GM18861 (cell line): ENCODE data around the gene GIPC3.
"Not testable (repeated sequence)": the region's sequence is repeated elsewhere in the genome, so short reads cannot be mapped to it uniquely, and the experiment has no call there.

Experiments
- ATAC-seq: cut with Tn5 transposase; IDR thresholded peaks from one replicate; pipeline ENCODE4 v1.9.1; 2021; ENCODE audit not compliant: unreplicated experiment

The GIPC3 gene

DNA sequence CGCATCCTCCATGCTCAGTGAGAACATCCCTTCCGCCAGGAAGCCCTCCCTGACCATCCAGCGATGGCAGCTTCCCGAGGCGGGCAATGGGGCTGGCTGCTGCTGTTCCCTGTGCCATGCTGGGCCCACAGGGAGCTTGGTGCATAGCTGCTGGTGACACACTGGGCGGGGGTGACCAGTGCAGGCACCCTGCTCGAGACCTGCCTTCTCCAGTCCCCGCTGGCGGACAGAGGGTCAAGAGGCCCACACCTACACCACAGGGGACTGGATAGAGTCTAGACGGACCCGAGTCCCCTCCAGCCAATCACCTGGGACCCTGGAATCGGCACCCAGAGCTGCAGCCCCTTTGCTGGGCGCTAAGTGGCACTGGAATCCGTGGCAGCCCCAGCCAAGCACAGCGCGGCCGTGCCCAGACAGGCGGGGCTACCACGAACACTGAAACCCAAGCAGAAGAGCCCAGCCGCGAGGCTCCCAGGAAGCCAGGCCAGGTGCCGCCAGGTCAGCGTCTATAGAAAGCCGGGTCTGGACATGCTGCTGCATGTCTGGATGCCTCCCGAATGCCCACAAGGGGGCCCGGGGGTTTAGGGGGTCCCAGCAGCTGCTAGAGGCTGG is 30.4 kb downstream of the GIPC3 start:
- ATAC-seq: no peak

DNA sequence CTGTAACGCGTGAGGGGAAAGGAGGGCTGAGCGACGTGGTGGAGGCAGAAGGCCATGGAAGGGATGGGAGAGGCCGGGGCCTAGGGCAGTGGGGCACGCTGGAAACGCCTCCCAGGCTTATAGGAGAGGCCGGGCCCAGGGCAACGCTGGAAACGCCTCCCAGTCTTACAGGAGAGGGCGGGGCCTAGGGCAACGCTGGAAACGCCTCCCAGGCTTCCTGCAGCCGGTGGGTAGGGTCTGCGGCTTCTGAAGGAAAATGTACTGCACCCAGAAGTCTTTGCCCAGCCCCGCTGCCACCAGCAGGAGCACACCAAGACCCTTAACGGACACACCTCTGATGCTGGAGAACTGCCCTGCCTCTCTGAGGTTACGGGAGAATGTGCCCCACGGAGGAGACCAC is 32.2 kb downstream of the GIPC3 start:
- no peak for ATAC-seq

DNA sequence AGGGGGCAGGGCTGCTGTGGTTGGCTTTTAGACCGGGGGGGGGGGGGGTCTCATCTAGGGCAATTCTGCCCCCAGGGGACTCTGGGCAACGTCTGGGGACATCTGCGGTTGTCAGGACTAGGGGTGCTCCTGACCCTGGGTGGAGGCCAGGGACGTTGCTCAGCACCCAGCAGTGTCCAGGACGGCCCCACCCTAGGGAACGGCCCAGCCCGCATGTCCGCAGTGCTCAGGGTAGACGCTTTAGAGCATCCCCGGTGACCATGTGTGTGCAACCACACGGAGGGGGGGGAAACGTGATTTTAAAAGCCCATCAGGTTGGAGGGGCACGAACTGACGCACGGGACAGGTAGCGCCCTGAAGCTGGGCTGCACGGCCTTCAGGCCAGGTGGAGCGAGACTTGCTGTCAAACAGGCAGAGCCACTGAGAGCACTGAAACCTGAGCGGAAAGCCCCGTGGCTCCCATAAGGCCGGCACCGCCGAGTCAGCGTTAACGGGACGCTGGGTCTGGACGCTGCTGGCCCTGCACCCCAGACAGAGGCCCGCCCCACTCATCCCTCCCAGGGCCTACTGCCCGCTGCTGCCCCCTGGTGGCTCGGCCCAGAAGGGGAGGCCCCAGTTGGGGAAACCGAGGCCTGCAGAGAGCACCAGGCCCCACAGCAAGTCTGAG is 33.0 kb downstream of the GIPC3 start:
- no peak for ATAC-seq

DNA sequence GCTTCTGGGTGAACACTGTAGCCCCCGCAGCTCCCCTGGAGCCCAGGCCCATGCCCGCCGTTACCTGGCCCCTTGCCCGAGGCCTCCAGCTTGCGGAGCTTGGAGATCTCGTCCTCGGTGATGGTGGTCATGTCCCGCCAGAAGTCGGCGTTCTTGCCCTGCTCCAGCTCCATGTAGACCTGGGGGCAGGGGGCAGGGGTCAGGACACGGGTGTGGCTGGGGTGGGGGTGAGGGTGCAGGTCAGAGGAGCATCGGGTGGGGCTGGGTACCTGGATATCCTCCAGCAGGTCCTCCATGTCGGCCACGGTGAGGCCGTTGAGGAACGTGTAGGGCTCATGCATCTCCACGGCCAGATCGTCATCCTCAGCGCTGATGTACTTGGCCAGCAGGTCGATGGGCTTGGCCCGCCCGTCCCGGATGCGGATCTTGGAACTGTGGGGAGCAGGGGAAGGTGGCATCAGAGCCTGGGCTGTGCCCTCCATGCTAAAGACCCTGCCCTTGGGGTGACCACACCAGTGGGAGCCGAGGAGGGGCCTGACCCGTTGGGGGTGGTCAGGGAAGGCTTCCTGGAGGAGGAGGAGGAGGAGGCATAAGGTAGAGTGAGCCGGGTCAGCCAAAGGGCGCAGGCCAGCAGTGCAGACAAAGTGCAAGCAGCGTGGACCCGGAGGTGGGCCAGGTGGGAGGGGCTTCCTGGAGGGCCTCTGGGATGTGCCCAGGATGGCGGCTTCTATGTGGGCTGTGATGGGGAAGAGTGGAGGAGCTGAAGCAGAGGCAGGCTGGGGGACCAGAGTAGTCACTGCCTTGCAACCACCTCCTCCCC is 33.7 kb downstream of the GIPC3 start:
- no peak for ATAC-seq

DNA sequence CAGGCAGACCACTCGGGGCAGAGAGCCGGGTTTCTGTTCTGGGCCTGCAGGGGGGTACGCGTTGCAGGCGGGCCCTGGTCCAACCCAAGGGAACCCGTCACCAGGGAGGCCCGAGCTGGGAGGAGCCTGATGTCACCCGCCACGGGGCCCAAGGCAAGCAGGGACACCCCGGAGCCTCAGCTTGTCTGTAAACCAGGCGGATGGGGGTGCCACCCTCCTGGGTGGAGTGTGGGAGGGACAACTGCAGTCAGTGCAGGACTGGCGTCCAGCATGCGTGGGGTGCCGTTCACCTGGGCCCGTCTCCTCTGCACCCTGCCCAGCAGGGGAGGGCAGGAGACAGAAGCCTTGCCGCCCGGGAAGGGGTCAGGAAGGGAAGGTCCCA is 34.3 kb downstream of the GIPC3 start:
- no peak for ATAC-seq

DNA sequence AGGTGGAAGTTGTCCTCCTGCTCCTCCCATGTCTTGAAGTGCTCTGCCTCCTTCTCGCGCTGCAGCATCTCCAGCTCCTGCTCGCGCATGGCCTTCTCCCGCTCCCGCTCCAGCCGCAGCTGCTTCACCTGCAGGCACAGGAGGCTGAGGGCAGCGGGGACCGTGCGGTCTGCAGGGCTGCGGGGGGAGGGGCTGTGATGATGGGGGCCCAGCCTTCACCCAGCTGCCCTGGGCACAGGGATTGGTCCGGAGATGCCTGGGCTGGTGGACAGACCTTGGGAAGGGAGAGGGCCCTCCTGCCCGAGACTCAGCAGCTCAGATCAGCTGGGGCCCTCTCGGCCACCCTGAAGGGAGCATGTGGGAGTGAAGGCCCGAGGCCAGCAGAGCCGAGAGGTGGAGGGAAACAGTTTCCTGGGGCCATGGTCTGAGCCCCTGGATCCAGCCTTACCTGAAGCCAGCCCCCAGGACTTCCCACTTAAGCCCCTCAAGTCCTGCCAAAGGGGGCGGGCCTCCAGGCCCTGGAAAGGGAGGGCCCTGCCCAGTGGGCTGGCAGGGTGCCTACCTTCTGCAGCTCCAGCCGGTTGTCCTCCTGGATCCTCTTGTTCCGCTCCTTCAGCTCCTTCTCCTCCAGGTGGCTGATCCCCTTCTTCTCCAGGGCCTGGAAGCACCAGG is 35.0 kb downstream of the GIPC3 start:
- ATAC-seq: no peak

DNA sequence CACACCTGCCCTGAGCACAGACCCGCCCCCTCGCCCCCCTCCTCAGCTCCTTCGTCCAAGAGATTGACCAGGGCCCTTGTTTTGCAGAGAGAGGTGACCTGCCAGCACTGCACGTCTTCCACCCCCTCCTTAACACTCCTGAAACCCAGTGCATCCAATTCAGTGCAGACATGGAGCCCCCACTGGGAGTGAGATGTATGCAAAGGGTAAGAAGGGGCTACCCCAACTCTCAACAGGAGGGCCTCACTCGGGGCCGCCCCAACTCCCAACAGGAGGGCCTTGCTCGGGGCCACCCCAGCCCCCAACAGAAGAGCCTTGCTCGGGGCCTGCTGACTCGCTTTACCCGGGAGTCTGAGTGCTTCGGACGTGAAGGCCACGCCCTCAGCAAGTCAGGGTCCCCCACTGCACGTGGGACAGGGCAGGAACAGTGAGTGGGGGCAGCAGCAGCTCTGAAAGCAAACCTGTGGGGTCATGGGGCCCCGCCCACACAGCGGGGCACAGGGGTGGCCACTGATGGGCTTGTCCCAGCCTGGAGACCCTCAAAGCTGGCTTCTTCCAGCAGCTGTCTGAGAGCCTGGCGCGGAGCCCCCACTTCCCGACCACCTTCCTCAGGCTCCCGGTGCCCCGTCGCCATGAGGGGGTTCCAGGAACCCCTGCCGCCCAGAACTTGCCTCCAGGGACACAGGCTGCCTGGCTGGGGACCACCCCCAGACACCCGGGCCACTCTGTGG is 35.7 kb downstream of the GIPC3 start:
- no peak for ATAC-seq

DNA sequence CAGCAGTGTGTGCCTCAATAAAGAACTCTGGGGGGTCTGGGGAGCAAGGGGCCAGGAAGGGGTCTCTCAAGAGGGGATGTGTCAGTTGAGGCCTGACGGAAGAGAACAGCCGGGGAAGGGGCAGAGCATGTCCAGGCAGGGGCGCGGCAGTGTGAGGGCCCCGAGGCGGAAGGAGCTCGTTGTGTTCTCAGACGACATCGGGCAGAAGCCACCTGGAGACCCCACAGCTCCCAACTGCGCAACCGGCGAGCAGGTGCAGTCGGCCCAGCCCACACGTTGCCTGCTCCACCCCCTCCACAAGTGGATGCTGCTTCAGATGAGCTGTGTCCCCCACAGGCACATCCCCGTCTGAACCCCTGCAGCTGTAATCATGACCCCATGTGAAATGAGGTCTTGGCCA is 36.4 kb downstream of the GIPC3 start:
- ATAC-seq: no peak

DNA sequence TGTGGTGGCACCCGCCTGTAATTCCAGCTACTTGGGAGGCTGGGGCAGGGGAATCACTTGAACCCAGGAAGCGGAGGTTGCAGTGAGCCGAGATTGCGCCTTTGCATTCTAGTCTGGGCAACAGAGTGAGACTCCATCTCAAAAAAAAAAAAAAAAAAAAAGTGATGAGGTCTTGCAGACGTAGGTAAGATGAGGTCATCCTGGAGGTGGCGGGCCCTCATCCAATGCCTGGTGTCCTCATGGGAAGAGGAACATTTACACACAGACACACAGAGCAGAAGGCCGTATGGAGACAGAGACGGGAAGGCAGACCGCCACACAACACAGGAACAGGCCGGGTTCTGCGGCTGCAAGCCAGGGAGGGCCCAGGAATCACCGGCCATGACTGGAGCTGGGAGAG is 36.9 kb downstream of the GIPC3 start:
- ATAC-seq: no peak

DNA sequence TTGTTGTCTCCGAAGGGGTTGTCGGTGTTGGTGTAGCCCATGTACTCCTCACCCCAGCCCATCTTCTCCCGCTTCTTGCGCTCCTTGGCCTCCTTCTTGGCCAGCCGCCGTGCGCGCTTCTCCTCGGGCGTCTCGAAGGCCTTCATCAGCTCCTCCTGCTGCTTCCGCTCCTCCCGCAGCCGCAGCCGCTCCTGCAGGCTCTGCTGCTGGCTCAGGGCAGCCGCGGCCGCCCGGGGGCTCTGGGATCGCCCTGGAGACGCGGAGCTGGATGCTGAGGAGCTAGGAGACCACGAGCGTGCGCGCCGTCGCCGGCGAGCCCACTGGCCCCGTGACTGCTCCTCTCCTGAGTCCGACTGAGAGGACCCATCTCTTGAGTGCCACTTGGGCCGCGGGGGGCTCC is 38.4 kb downstream of the GIPC3 start:
- ATAC-seq: no peak

DNA sequence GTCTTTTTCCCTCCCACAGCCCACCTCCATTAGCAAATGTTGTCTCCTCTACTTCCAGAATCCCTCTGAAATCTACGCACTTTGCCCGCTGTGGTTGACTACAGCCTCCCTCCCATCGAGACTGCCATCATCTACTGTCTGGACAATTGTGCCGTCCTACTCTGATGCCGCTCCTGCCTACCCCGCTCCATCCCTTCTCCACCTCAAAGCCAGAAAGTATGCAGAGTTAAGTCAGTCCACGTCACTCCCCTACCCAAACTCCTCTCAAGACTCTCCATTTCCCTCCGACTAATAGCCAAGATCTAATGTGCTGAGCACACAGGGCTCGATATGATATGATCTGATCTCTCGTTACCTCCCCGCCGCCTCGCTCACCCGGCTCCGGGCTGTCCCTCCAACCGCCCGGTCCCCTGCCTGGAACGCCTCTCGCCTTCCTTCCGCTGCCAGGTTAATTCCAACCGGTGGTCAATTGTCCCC is 40.8 kb downstream of the GIPC3 start:
- ATAC-seq: no peak

DNA sequence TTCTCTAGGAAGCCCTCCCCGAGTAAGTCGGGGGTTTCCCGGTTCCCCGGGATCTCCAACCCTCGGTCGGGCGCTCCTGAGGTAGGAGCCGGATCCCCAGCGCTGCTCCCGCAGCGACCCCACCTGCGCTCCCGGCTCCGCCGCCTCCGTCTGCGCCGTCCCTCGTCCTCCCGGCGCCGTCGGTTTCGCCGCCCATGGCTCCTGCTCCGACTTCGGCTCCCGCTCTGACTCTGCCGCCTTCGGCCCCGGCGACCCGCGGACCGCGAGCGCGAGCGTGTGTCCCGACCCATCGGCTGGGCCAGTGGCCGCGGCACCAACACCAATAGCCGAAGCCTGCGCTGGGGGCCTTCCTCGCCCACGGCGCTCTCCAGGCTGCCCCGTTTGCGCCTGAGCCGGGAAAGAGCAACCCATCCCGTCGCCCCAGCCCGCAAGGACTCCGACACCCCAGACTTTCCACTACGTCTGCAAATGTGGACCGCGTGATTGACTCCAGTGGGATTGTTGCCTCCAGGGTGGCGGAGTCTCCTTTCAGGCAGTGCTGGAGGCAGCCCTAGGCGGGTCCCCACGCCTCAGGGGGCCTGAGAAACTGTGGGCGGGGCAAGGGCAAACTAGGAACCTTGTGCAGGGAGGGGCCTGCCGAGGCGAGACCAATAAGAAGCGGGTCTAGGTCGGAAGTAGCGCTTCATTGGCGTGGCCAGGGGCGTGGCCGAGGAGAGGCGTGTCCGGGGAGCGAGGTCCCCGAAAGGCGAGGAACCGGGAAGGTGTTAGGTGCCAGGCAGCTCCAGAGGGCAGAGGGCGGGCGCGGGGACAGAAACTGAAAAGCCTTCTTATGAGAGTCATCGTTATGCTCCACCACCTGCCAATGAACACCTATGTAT is 41.4 kb downstream of the GIPC3 start, which contains the start of gene CACTIN:
Gene CACTIN, minus strand, starts transcription at position 318 of the 878 bp plus-strand sequence. Its CDS starts 28 bp downstream, at position 290.
- ATAC-seq: peak; percentile 75

DNA sequence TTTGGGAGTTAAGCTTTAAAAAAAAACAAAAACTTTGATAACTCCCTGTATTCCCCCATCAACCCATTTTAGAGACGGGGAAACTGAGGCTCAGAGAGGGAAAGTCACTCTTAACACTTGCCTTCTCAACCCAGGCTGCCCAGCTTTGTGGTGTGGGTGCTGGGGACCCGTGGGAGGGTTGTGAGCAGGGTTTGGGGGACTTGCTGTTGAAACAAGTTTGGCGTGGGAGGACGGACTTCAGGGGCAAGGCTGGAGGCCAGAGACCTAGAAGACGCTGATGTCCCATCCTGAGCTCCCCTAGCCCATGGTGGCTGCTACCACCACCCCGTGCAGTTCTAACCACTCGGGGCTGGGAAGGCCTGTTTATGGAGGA is 42.1 kb downstream of the GIPC3 start:
- no peak for ATAC-seq

DNA sequence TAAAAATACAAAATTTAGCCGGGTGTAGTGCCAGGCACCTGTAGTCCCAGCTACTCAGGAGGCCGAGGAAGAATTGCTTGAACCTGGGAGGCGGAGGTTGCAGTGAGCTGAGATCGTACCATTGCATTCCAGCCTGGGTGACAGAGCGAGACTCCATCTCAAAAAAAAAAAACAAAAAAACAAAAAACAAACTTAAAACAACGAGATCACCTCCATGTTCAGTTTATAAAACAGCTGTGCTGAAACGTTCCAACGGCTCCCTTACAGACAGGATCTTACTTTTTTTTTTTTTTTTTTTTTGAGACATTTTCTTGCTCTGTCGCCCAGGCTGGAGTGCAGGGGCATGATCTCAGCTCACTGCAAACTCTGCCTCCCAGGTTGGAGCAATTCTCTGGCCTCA is 43.5 kb downstream of the GIPC3 start:
- ATAC-seq: not testable (repeated sequence)

DNA sequence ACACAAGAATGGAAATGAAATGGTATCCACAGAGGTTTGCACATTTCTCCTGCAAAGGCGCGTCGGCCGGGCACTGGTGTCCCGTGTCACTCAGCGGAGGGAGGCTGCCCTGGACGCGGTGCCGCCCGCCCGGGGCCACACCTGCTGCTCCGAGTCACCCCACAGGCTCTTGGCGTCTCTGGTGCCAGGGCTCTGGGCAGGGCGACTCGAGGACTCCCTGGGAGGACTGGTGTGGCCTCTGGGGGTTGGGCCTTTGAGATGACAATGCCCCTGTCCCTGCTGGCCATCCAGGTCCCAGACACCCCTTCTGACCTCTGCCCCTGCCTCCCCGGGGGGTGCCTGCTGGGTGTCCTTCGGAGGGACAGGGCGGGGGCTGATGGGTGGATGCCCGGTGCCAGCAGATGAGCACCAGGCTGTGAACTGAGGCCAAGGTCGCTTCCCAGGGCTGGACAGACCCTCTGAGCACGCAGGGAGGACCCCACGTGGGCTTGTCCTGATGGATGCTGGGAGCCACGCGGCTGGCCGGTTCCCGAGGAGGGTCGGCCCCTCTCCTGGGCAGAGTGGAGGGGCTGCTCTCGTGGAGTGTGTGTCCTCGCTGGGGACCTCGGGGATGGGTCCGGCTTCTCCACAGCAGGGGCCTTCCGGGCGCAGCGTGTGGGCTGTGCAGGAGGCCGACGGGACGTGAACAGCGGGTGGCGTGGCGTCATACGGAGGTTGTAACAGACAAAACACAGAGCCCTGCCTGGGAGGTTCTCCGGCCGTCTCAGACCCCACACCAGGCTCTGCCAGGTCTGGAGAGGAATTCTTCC is 46.0 kb downstream of the GIPC3 start:
- ATAC-seq: no peak

DNA sequence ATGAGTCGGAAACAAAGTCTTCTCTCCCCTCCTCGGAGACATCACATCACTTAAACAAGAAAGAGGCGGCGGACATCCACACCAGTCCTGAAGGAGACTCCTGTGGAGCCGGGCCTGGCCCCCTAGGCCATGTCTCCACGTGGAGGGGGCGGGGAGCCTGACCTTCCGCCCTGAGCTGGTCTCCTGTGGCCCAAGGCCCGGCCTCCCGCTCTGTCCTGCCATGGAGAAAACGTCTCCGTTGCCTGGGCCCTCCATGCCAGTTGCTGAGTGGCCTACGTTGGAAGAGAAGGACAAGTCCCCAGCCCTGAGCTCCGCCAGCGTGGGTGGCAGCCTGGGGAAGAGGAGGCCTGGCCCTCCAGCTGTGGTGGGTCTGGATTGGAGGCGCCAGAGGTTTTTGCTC is 46.8 kb downstream of the GIPC3 start:
- no peak for ATAC-seq

DNA sequence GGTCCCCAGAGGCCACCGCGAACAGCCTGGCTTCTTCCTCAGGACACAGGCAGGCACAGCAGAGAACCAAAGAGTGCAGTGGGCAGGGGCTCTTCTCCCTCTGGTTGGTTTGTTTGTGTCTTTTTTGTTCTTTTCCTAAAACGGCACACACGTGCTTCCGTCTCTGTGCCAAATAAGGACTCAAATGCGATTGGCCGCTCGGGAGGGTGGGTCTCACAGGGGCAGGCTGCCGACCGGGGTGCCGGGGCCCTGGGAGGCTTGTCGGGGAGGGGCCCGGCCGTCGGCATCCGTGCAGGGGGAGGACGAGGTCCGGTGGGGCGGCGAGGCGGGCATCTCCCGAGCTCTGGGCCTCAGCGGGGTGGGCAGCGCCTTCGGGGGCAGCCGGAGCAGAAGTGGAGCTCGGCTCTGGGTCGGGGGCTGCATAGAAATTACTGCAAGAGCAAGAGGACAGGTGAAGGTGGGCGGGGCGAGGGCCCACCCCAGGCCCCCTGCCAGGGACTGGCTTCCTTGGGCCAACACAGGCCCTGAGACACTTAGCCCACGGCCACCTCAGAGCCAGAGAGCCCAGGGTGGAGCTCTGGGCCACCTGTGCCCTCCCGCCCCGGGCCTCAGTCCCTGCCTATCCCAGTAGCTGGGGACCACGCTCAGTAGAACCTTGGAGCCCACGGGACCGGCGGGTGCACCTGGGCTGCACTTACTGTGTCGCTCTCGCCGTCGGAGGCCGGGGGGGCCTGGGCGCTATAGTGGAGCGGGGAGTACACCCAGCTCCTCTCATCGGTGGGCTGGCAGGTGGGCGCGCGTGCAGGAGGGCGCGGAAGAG is 47.7 kb downstream of the GIPC3 start:
- ATAC-seq: no peak

DNA sequence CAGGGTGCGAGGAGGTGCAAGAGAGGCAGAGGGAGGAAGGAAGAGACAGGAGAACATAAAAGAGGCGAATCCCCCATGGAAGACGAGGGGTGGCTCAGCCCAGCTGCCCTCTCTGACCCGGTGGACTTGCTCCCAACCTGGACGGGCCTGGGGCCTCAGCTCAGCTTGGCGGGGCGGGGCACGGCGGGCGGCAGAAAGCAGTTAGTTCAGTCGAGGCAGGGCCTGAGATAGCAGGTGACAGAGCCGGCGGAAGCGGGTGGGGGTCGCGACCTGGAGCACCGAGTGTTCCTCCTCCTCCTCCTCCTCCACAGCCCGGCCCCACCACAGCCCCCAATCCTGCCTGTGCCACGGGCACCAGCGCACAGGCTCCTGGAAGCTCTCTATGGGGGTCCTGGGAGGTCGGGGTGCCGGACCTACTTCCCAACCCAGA is 48.3 kb downstream of the GIPC3 start:
- no peak for ATAC-seq
